Measurements from ENCODE around the gene FAM83F.

GRCh38 chr22:40065981-40066380 lies 71.2 kb downstream of the FAM83F start:
- TF ChIP-seq CTCF (IDR thresholded peaks at IDR 0.05) (no peak), EZH2 (IDR thresholded peaks at IDR 0.05; ENCODE audit: borderline replicate concordance, insufficient read depth, low read depth, low read length, poor library complexity, severe bottlenecking) (no peak)
